ENCODE measurements around the gene PACS2.
"Not testable (repeated sequence)": the region's sequence is repeated elsewhere in the genome, so short reads cannot be mapped to it uniquely, and the experiment has no call there.

Gene PACS2

GRCh38 chr14:105282098-105282725, 32.3 kb upstream of the PACS2 start:
- DNase-seq (ENCODE audit: insufficient read length, low spot score), result no peak
- TF ChIP-seq CTCF (IDR thresholded peaks at IDR 0.05; ENCODE audit: insufficient read depth, missing control alignments), result no peak
- FAIRE-seq, result no peak

GRCh38 chr14:105283028-105283427, 31.5 kb upstream of the PACS2 start:
- FAIRE-seq, result no peak
- no peak for DNase-seq (ENCODE audit: insufficient read length, low spot score)

GRCh38 chr14:105283899-105284298, 30.6 kb upstream of the PACS2 start:
- no peak for DNase-seq (ENCODE audit: insufficient read length, low spot score)
- TF ChIP-seq CTCF (IDR thresholded peaks at IDR 0.05; ENCODE audit: insufficient read depth, missing control alignments), result no peak
- FAIRE-seq, result no peak

More at GRCh38 chr14:105283028-105283427, 31.5 kb upstream of the PACS2 start:
- TF ChIP-seq CTCF (IDR thresholded peaks at IDR 0.05; ENCODE audit: insufficient read depth, missing control alignments), result no peak

GRCh38 chr14:105285174-105285573, 29.4 kb upstream of the PACS2 start:
- no peak for TF ChIP-seq CTCF (IDR thresholded peaks at IDR 0.05; ENCODE audit: insufficient read depth, missing control alignments)
- FAIRE-seq (no peak), DNase-seq (ENCODE audit: insufficient read length, low spot score) (no peak)

GRCh38 chr14:105286759-105287144, 27.8 kb upstream of the PACS2 start:
- FAIRE-seq (no peak), DNase-seq (ENCODE audit: insufficient read length, low spot score) (no peak)
- TF ChIP-seq CTCF (IDR thresholded peaks at IDR 0.05; ENCODE audit: insufficient read depth, missing control alignments), result no peak

- DNase-seq (ENCODE audit: insufficient read length, low spot score), result no peak
- TF ChIP-seq CTCF (IDR thresholded peaks at IDR 0.05; ENCODE audit: insufficient read depth, missing control alignments), result no peak
- FAIRE-seq, result no peak
Measured at GRCh38 chr14:105287249-105288102, 27.1 kb upstream of the PACS2 start.

- FAIRE-seq, result not testable (repeated sequence)
Measured at GRCh38 chr14:105288936-105289335, 25.6 kb upstream of the PACS2 start.

More at GRCh38 chr14:105288936-105289335, 25.6 kb upstream of the PACS2 start:
- not testable (repeated sequence) for DNase-seq (ENCODE audit: insufficient read length, low spot score)

All from D721Med (cell line).